ENCODE results near the gene BBLN.

The BBLN gene

DNA sequence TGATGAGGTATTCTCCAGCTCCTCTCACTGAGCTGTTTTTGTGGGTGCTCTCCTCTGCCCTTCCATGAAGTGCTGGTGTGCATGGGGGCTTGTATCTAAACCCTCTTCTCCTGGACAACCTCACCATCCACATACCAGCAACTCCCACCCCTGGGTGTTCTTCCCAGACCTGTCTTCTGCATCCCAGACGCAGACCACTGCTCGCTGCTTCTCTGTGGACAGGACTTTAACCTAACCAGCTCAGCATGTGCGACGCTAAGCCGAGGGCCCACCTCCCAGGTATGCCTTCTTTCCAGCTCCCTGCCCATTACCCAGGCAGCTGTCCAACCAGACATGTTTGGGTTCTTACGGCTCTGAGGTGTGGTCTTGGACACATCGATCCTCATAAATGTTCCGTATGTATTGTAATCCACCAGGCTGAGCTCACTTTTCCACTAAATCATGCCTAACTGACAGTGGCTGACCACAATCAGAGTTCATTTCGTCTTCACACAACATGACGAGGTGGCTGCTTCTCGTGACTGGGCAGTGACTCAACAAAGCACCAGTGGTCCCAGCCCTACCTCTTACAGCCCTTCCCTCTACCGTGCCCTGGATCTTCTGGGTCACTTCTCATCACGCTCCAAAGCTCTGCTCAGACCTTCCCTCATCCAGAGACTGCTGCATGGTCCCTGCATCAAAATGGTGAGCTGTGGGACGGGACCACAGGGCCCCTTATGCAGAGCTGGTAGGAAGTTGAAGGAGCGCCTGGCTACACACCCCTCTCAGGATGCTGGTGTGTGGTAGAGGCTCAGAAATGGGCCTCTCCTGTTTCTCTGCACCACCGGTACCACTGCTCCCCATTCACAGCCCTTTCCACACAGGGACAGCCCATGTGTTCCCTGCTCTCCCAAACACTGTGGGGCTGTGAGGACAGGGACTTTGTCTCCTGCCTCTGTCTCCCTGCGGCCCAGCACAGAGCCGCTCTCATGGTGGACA lies 23.0 kb upstream of the BBLN start:
- TF ChIP-seq, protein P1, sequence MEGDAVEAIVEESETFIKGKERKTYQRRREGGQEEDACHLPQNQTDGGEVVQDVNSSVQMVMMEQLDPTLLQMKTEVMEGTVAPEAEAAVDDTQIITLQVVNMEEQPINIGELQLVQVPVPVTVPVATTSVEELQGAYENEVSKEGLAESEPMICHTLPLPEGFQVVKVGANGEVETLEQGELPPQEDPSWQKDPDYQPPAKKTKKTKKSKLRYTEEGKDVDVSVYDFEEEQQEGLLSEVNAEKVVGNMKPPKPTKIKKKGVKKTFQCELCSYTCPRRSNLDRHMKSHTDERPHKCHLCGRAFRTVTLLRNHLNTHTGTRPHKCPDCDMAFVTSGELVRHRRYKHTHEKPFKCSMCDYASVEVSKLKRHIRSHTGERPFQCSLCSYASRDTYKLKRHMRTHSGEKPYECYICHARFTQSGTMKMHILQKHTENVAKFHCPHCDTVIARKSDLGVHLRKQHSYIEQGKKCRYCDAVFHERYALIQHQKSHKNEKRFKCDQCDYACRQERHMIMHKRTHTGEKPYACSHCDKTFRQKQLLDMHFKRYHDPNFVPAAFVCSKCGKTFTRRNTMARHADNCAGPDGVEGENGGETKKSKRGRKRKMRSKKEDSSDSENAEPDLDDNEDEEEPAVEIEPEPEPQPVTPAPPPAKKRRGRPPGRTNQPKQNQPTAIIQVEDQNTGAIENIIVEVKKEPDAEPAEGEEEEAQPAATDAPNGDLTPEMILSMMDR (IDR thresholded peaks at IDR 0.05; ENCODE audit: low read depth, low read length) = no peak
- H3K4me3 ChIP-seq (ENCODE audit: low read depth, low read length) = no peak overlapping the region

DNA sequence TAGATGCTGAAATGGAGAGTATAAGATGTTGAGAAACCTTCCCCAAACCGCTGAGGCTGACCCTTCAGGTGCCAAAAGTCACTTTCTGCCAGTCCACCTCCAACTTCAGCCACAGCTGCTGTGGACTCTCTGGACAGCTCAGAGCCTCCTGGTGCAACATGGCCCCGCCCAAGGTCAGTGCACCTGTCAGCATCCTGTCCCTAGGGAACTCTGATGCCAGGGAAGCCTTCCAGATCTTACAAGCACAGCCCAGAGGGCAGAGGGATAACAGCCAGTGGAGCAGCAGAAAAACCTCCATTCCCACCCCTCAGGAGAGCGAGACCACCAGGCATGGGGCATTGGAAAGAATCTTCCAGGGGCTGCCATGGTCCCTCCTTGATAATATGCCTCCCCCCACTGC lies 22.1 kb upstream of the BBLN start:
- H3K4me3 ChIP-seq (ENCODE audit: low read depth, low read length) = no peak overlapping the region
- TF ChIP-seq, protein P1 (IDR thresholded peaks at IDR 0.05; ENCODE audit: low read depth, low read length) = no peak

DNA sequence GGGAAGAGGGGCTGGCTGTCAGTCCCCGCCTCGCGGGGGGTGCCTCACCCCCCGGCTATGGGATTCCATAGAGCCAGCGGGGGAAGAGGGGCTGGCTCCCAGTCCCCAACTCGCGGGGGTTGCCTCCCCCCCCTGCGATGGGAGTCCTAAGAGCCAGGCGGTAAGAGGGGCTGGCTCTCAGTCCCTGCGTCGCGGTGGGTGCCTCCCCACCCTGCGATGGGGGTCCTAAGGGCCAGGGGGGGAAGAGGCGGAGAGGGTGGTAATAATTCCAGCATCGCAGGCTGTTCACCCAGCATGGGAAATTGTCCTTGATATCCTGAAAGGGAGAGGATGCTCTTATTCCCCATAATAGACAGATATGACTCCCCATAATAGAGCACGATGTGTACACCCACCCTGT lies 20.4 kb upstream of the BBLN start:
- no peak overlapping the region for H3K4me3 ChIP-seq (ENCODE audit: low read depth, low read length)
- TF ChIP-seq, protein P1 (IDR thresholded peaks at IDR 0.05; ENCODE audit: low read depth, low read length) = no peak

DNA sequence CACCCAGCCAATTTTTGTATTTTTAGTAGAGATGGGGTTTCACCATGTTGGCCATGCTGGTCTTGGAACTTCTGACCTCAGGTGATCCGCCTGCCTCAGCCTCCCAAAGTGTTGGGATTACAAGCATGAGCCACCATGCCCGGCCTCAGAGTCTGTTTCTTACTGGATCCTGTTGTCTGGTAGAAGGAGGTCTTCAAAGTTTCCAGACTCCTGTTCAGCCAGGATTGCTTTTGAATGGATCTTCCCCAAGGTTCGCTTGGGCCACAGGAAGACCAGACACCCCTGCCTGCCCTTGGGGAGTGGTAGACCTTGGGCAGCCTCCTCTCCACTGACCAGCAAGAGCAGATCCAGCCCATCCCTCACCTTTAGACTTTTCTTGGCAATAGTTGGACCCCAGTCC lies 18.5 kb upstream of the BBLN start:
- H3K4me3 ChIP-seq (ENCODE audit: low read depth, low read length) = no peak overlapping the region
- TF ChIP-seq, protein P1 (IDR thresholded peaks at IDR 0.05; ENCODE audit: low read depth, low read length) = no peak

DNA sequence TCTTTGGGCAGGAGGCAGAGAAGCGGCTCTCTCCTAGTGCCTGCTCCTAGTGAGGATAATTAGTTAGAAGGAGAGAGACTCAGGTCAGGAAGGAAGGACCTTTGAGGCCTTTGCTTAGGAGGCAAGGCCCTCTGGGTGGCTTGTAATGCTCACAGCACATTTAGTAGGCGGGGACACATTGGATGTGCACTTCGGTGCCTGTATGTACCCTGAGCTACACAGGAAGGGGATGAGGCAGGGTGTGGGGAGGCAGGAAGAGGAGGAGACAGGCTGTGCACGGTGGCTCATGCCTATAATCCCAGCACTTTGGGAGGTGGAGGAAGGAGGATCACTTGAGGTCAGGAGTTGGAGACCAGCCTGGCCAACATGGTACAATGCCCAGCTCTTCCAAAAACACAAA lies 18.0 kb upstream of the BBLN start:
- TF ChIP-seq, protein P1 (IDR thresholded peaks at IDR 0.05; ENCODE audit: low read depth, low read length) = no peak

DNA sequence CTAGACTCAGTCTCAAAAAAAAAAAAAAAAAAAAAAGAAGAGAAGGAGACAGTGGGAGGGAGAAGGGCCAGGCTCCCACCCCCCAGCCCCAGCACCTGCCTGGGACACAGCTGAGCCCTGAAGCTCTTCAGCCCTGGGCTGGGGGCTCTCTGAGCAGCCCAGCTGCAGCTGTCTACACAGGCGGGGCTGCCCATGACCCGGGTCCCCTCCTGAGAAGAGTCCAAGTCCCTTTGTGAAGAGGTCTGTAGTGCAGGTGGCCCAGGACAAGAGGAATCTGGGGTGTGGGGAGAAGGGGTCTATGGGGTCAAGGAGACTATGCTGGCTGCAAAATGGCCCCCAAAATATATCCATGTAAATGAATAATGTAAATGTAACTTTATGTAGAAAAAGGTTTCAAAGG lies 17.5 kb upstream of the BBLN start:
- H3K4me3 ChIP-seq (ENCODE audit: low read depth, low read length) = no peak overlapping the region
- TF ChIP-seq, protein P1 (IDR thresholded peaks at IDR 0.05; ENCODE audit: low read depth, low read length) = no peak

More for the DNA sequence above, 18.0 kb upstream of the BBLN start:
- H3K4me3 ChIP-seq (ENCODE audit: low read depth, low read length) = no peak overlapping the region

DNA sequence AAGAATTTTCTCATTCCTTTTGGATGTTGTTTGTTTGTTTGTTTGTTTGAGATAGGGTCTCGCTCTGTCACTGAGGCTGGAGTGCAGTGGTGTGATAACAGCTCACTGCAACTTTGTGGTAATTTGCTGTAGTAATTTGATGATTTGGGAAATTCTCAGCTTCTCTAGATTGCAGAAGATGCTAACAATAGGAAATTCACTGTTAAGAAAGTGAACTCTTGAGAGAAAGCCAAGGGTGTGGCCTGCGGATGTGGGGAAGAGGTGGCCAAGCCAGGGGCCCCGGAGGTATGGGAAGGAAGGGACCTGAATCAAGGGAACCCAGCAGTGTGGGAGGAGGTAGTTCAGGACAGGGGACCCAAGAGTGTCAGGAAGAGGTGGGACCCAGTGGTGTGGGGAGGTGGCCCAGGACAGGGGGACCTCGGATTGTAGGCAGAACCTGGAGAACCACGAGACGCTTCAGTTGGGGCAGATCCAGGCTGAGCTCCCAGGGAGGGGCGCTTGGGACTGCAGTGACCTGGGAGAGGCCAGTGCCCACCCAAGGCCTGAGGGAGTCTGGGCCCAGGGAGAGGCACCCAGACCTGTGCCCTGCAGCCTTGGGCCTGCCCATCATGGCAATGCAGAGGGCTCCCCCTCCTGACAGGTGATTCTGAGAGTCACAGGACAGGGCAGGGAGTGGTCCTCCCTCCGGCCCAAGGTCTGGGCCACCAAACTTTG lies 16.4 kb upstream of the BBLN start:
- no peak overlapping the region for H3K4me3 ChIP-seq (ENCODE audit: low read depth, low read length)
- TF ChIP-seq, protein P1 (IDR thresholded peaks at IDR 0.05; ENCODE audit: low read depth, low read length) = no peak

Data from WI38 (cell line).